GM19455 (cell line): ENCODE results near the gene PPP2R2C.

Source experiments
- ATAC-seq: cut with Tn5 transposase; IDR thresholded peaks from one replicate; pipeline ENCODE4 v1.9.1; 2021; ENCODE audit not compliant: unreplicated experiment

PPP2R2C gene

DNA sequence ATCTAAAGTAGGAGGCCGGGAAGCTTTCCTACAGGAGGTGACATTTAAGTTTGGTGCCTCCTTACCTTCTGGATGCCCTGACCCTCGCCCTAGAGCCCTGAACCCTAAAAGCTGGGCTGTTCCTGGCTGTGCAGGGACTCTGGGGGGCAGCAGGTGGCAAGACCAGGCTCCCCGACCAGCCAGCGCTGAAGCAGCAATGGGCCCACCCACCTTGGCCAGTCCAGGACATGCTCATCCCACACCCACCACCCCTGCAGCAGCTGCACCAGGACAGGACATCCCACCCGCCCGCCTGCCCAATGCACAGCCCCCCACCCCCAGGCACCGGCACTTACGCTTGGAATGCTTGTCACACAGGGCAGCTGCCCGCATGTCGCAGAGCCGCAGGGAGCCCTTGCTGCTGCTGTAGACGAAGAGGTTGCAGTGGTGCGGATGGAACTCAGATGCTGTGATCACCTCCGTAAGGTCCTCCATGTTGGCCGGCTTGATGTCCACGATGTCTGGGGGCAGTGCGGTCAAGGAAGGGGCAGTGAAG lies 124.8 kb downstream of the PPP2R2C start:
- no peak for ATAC-seq

DNA sequence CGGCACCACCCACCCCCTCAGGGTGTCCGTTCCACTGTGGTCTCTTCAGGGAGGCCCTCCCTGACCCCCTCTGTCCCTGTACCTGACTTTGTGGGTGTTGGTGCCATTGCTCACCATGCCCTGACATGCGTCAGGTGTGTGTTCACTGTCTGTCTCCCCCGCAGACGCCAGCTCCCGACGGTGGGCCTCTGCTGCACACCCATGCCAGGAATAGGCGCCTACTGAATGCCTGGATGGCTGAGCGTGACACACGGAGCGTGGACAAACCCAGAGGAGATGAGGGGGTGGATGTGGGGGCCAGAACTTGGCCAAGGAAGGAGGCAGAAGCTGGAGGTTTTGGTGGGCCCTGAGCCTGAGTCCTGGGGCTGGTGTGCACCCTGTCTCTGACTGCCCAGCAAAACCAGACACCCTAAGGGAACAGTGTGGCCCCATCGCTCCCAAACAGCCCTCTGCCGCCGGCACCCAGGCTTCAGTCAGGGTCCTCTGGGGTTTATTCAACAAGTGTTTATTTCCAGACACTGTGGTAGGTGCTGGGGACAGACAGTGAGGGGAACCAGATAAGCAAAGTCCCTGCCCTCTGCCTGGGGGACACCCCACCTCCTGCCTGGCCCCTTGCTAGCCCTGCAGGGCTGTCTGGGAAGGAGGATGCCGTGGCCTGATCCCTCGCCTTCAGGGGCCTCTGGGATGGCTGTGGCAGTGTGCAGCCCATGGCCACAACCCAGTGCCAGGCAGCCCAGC lies 125.9 kb downstream of the PPP2R2C start:
- ATAC-seq = no peak

DNA sequence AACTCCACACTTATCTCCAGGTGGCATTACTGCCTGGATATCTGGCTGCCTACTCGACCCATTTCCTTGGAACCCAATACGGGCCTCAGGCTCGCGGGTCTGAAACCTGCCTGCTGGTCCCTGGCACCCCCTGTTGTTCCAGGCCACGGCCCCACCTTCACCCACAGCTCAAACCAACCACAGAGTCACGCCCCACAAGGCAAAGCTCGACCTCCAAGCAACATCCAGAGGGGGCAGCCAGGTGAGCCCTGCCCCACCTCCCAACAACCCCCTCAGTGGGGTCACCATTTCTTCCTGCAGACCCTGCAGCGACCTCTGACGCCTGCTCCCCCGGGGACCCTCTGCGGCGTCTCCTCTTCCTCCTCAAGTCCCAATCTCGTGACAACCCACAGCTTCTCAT lies 126.5 kb downstream of the PPP2R2C start:
- no peak for ATAC-seq

DNA sequence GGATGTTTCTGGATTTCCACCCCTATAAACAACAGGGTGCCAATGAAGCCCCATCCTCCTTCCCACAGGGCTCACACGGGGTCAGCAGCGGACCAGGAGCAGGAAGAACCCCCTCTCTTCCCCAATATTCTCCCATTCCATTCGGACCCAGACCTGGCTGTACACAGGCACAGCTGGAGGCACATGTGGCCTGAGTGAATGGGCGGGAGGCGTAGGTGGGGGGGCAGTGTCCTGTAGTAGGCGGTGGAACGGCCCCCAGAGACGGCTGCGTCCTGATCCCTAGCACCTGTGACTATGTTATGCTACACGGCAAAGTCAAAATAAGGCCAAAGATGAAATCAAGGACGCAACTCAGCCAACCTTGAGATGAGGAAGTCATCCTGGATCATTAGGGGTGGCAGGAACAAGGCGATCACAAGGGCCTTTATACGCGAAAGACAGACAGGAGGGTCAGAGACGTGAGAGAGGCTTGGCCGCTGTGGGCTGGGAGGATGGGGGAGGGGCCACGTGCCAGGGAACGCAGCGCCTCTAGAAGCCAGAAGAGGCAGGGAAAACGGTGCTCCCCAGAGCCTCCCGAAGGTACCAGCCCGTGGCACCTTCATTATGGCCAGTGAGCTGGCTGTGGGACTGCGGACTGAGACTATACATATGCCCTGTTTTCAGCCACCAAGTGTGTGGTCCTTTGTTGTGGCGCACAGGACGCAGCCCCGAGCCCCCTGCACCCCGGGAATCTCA lies 127.2 kb downstream of the PPP2R2C start:
- no peak for ATAC-seq

DNA sequence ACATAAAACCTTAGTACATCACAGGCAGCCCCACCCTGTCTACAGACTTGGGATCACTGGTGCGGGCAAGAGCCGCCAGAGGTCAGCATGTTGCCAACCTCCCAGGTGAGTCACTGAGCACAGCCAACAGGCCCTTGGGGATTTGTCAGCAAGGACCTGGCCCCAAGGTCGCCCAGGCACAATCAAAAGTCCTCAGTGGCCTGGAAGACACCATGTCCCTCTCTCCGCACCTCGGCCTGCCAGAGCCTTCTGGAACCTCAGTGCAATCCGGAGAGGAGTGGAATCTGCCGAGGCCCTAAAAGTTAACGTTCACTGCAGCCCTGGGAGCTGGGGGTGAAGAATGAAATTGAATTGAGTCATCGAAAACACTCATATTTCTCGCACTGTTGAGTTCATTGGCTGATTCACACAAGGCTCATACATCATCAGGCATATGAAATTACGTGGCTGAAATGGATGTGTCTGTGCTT lies 128.4 kb downstream of the PPP2R2C start:
- no peak for ATAC-seq

DNA sequence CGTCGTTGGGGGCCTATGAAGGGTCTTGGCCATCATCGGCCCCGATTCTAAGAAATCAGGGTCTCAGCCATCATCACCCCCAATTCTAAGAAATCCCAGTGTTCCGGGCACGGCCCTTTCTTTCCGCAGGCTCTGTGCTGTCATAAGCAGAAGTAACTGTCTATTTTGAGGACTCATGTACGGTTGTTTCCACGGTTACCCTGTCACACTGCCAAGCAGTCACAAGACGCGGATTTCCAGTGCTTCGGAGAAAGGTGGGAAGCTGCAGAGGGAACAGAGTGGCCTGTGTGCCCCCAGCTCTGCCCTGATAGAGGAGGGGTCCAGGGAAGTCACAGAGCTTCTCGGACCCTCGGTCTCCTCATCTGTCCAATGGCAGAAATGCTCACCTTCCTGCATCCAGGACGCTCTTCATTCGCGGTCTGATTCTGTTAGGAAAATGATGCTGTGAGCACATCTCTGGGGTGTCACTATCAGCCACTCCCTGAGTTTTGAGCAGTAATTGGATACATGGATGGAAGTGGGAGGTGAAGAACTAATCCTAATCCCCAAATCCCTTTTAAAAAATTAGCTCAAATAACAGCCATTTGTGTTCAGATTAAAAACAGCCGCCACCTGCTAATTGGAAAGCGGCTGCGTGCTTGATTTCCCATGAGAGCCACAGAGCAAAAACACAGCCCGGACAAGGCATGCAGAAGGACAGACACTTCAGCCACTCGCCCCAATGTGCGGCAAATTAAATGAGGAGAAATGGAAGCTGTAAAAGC lies 129.7 kb downstream of the PPP2R2C start:
- no peak for ATAC-seq

DNA sequence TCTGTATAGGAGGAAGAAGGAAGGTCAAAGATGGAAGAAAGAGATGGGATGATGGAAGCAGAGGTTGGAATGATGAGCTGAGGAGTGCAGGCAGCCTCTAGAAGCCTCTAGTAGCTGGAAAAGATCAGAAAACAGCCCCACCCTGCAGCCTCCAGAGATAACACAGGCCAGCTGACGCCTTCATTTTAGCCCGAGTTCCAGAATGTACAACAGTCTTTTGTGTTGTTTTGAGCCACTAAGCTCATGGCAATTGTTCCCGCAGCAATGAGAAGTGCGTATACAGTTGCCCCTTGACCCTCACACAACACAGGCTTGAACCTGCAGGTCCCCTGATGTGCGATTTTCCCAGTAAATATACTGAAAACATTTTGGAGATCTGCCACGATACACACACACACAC lies 130.7 kb downstream of the PPP2R2C start:
- ATAC-seq = no peak

DNA sequence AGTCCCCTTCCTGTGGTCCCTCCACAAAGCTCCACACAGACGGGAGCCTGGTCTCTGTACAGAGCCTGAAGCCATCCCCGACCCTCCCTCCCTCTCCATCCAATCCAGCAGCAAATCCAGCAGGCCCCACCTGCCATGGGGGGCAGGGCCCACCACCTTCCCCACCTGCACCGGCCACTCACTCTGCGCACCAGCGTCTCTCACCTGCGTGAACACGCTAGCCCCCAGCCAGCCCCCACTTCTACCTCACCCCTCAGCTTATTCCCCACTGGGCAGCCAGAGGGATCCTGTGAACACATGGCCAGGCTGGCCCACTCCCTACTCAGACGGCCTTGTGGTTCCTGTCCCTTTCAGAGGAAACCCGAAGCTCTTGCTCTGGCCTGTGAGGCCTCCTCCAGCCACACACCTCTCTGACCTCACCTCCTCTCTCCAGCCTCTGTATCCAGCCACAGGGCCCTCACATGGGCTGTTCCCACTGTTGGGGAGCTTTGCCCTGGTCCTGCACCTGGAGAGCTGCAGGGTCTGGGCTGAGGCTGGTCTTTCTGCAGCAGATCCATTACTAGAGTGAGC lies 131.9 kb downstream of the PPP2R2C start:
- no peak for ATAC-seq

DNA sequence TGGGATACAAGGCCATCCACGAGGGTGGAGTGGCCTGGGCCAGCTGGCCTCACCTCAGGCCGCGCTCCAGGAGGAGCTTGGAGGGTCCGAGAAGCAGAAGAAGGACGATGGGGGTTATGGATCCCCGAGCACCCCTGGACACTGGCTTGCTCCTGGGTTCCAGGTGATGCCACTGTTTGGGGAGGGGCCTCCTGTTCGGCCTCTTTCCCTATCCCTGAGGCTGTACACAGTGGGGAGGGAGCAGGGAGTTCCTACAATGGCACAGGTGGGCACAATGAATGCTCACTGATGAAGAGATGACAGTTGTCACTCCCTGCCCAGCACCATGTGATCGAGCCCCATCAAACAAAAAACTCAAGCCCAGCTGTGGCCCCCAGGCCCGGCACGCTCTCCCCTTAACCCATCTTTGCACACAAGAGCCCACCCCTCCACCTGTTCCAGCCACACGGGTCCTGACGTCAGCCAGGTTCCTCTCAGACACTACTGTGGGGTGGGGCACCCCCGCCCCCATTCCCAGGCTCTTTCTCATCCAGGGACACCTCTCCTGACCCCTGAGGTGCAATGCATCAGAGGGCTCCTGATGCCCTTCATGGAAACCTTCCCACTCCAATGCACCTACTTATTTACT lies 132.5 kb downstream of the PPP2R2C start:
- ATAC-seq = no peak

DNA sequence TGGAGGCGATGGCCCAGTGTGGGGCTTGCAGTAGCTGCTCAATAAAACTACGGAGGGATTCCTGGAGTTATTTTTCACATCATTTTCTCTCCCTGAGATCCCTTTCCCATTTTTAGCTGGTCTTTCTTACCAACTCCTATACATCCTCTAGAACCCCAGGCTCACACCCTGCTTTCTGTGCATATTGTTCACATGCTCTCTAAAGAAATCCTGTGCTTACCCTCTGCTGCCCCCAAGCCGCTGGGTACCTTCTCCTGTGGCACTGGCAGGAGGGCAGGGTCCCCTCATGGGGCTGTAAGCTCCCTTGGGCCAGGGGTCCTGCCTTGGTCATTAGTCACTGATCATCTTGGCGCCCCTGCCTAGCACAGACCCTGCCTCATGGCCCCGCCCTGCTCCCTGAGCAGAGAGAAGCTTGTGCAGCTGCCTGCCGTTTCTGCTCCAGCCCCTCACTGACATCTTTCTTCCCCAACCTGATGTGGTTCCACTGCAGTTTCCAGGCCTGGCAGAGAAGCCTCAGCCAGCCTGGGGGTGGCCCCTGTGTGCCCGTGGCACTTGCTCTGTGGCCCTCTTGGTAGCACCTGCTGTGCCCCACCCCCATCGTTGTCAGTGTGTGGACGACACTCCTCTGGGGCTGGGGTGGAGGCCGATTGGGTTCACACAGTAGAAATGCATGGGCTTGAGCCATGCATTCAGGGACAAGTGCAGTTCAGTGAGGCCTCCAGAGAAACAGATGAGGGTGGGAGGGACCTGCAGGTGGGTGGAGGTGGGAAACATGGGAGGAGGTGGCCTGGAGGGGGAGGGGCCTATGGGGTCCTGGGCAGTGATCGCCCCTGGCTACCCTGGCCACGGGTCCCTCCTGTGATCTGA lies 133.2 kb downstream of the PPP2R2C start:
- ATAC-seq = no peak

DNA sequence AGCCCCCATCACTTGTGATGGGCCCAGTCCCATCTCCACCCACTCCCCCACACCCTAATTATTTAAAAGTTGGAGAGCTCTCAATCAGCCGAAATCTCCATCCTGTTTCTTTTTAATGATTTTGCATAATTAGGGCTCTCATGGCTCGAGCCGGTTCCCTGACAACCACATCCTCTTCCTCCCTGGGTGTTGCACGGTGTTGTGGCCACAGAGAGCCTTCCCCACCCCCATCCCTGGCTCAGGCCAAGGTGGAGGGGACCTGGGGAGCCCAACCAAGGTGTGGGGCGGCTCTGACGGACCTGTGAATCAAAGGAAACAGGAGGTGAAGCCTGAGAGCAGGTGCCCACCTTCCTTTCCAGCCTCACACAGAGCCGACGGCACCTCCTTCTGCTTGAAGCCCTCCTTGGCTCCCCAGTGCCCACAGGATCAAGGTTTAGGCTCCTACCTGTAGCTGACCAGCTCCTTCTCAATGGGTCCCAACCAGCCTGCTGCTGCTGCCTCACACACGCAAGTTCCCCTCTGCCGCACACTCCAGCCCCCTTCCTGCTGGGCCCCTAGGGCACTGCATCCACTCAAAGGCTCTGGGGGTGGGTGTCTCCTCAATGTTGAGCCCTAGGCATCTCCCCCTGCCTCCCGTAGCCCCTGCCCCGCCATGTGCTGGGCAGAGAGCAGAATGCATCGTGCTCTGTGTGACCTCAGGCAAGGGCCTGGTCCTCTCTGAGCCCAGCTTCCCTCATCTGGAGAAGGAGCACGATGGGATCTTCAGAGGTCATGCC lies 134.1 kb downstream of the PPP2R2C start:
- ATAC-seq = no peak

DNA sequence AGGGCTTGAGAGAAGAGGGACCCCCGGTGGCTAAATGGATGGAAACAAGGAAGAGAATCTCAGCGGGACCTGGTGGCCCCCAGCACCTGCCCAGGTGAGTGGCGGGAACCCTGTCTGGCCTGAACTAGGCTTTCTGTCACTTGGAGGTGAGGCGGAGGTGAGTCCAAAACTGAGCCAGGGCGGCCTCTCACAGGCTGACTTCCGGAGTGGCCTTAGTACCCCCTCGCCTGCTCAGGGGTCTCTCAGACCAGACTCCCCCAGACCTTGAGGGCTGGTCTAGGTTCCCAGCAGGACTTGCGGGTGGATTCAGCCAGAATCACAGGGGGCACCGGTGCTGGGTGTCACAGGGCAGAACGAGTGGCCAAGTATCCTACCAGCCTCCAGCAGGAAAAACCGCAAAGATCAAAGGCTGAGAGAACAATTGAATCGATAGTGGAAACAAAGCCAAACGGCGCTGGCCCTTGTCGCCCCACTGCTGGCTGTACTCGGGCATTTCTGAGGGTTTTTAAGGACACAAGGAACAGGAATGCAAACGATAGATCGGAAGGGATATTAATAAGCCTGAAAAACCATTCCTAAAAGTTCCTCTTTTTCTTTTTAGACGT lies 135.0 kb downstream of the PPP2R2C start:
- no peak for ATAC-seq

DNA sequence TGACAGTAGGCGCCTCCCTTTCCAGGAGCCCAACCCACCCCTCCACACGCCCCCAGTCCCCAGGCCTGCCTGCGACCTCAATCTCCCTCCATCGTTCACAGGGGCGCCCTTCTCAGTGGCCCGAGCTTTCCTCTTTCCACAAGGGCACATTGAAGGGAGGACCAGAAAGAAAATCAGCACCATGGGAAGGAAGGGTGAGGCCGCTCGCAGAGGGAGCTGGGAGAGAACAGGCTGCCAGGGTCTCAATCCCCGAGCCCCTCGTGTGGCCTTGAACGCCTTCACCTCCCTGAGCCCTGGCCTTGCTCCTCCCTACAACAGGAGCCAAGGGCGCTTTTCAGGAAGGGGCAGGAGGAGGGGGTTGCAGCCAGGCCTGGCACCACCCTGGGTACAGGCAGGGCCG lies 136.2 kb downstream of the PPP2R2C start:
- no peak for ATAC-seq

DNA sequence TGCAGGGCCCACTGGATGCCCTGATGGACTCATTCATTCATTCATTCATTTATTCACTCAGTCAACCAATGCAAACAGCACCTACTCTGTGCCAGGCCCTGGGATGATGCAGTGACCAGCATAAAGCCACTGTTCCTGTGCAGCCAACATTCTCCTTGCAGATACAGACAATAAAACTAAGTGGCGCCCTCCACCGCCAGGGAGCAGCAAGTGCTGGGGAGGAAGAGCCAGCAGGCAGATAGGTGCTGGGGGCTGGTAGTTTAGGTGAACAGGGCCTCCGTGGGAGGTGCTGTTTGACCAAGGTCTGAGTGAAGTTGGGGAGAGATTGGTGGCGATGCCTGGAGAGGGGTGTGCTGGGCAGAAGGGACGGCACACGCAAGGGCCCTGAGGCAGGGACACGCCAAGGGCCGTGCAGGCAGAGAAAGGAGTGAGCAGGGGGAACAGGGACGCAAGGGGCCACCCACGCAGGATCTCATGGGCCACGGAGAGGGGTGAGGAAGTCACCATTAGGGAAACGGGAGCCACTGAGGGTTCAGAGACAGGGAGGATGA lies 137.3 kb downstream of the PPP2R2C start:
- no peak for ATAC-seq

DNA sequence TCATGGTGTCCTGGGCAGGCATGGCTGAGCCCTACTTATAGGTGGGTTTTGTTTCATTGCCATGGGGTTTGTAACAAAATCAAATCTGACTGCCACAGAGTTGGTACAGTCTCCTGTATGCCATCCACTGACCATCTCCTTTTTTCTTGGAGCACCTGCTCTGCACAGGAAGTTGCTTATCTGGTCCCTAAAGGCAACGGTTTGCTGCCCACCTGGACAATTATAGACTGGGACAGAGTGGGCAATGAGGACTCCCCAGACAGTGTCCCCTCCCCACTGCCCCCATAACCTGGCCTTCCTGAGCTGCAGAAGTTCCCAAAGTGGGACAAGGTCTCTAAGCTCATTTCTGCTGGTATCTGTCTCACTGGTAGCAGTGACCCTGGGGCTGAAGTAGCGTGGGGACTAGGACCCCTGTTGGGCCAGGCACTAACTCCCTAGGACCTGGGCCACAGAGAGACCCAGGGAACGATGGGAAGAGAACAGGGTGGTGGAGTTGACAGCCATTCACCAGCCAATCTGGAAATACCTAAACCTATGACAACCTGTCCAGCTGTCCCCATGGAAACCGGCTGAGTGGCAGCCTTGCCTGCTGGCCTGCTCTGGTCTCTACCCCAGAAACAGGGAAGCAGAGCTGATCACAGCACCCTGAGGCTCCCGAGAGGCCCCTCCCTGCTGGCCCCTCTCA lies 138.1 kb downstream of the PPP2R2C start:
- no peak for ATAC-seq

DNA sequence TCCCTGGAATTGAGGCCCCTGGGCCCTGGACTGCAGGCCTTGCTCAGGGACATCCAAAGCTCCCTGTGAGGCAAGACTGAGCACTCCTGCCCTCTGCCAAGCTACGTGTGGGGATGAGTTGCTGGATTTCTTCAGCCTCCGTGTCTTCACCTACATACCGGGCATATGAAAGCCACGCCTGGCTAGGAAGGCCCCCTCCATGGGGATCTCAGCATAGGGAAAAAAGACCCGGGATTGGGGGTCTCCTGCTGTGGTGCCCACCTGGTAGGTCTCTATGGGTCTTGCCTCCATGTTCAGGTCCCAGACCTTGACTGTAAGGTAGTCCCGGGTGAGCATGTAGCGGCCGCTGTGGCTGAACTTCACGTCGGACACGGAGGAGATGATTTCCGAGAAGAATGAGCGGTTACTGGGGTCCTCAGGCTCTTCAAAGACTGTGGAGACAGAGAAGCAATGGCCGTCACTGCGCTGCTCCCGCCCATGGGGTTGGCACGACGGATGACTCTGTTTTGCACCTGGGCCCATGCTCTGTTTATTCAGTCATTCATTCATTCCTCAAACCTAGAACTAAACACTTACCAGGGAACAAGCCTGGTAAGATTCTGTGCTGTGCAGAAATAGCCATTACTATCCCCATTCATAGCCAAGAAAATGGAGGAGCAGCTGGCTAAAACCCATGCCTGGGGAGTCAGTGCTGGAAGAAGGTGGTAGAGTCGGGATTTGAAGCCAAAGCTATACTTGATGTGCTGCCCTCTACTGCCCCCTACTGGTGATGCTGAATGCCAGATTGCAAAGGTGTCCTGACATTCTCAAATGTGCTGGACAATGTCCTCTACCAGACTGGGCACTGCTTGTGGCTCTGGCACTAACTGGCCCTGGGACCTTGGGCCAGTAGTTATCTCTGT lies 138.9 kb downstream of the PPP2R2C start:
- no peak for ATAC-seq

DNA sequence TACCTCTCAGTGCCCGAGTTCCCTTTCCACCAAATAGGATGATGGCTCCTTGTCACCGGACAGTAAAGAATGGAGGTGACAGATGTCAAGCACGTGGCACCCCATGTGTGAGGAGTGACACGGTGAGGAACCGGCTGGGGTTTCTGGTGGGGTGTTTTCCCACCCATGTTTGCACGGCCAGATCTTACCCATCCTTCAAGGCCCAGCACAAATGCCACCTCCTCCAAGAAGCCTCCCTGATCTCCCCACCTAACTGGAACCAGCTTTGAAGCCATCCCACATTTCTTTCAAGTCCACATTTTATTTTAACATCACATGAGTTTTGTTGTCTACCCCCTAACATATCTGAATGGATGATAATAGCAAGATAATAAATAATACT lies 139.8 kb downstream of the PPP2R2C start:
- no peak for ATAC-seq
